ENCODE results near the gene U2AF1.
"Not testable (repeated sequence)": the region's sequence is repeated elsewhere in the genome, so short reads cannot be mapped to it uniquely, and the experiment has no call there.

DNA sequence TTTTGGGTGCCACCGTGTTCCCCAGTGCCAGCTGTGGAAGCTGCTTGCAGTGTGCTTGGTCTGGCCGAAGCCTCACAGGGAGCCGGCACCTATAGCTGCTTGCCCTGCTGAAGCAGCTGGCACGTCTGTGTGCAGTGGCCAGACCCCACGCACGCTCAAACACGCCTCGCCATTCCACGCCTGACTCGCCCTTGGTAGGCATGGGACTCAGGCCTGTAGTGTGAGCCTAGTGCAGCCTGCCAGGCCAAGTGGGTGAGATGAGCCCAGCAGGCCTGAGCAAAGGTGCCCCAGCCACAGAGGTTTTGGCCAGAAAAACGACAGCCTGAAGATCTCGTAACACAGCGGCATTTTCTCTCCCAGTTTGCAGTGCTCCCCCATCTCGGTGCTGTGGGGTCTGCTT is 64.1 kb downstream of the U2AF1 start:
- TF ChIP-seq, protein P1, sequence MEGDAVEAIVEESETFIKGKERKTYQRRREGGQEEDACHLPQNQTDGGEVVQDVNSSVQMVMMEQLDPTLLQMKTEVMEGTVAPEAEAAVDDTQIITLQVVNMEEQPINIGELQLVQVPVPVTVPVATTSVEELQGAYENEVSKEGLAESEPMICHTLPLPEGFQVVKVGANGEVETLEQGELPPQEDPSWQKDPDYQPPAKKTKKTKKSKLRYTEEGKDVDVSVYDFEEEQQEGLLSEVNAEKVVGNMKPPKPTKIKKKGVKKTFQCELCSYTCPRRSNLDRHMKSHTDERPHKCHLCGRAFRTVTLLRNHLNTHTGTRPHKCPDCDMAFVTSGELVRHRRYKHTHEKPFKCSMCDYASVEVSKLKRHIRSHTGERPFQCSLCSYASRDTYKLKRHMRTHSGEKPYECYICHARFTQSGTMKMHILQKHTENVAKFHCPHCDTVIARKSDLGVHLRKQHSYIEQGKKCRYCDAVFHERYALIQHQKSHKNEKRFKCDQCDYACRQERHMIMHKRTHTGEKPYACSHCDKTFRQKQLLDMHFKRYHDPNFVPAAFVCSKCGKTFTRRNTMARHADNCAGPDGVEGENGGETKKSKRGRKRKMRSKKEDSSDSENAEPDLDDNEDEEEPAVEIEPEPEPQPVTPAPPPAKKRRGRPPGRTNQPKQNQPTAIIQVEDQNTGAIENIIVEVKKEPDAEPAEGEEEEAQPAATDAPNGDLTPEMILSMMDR (conservative IDR thresholded peaks at IDR 0.05; ENCODE audit: low read depth, low read length) = not testable (repeated sequence)
- not testable (repeated sequence) for TF ChIP-seq EZH2 (IDR thresholded peaks at IDR 0.05; ENCODE audit: low read length, unreplicated experiment); EZH2phosphoT487 (IDR thresholded peaks at IDR 0.05; ENCODE audit: borderline replicate concordance, low read length)
